Adipocyte (in vitro differentiated cells): Measurements from ENCODE around the gene ANKRD55.

ENCODE experiments used
- DNase-seq: peaks from one replicate; pipeline ENCODE4 v3.0.0-alpha.2; 2015; ENCODE audit warnings: low read depth
- H3K27me3 ChIP-seq: replicated peaks from 2 replicates; pipeline ENCODE4 v1.7.0; 2013; ENCODE audit warnings: mild to moderate bottlenecking, low read length, moderate library complexity; ENCODE audit not compliant: control insufficient read depth, insufficient read depth
- H3K36me3 ChIP-seq: 2 replicates; pipeline ENCODE4 v1.7.0; 2013; ENCODE audit warnings: low read length, mild to moderate bottlenecking, moderate library complexity; ENCODE audit not compliant: control insufficient read depth, insufficient read depth, severe bottlenecking
- H3K4me1 ChIP-seq: 2 replicates; pipeline ENCODE4 v1.7.0; 2013; ENCODE audit warnings: mild to moderate bottlenecking, low read length, moderate library complexity; ENCODE audit not compliant: control insufficient read depth, insufficient read depth
- H3K4me3 ChIP-seq: 2 replicates; pipeline ENCODE4 v1.7.0; 2013; ENCODE audit warnings: mild to moderate bottlenecking, low read length, moderate library complexity
- H3K9ac ChIP-seq: 2 replicates; pipeline ENCODE4 v1.7.0; 2013; ENCODE audit warnings: mild to moderate bottlenecking, low read length, moderate library complexity
- H3K9me3 ChIP-seq: 2 replicates; pipeline ENCODE4 v1.7.0; 2013; ENCODE audit warnings: mild to moderate bottlenecking, low read length, moderate library complexity; ENCODE audit not compliant: control insufficient read depth

The ANKRD55 gene

DNA sequence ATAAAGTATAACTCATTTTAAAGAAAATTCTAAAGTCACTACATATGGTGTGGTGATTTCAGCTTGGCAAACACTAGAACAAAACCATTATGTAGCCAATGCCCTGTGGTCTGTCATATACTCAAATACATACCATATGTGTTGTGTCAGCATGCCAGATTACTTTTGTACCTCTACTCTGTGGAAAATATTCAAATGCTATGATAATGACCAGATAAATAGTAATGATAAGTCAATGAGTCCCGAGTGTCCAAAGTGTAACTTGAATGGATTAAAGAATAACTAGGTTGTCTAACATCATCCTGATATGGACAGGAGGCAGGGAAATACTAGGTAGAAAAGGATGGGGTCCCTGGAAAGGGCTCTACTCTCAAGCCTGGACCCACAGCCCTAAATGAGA lies 180.4 kb downstream of the ANKRD55 start:
- H3K36me3 ChIP-seq = no peaks in the 10 kb centered on the region
- DNase-seq = peak; percentile 8
- peaks cover 26% of the 10 kb centered on the region for H3K4me1 ChIP-seq
- H3K4me3 ChIP-seq = no peak overlapping the region
- peaks cover 6% of the 10 kb centered on the region for H3K9me3 ChIP-seq
- no peaks in the 10 kb centered on the region for H3K27me3 ChIP-seq
- H3K9ac ChIP-seq = no peak overlapping the region

DNA sequence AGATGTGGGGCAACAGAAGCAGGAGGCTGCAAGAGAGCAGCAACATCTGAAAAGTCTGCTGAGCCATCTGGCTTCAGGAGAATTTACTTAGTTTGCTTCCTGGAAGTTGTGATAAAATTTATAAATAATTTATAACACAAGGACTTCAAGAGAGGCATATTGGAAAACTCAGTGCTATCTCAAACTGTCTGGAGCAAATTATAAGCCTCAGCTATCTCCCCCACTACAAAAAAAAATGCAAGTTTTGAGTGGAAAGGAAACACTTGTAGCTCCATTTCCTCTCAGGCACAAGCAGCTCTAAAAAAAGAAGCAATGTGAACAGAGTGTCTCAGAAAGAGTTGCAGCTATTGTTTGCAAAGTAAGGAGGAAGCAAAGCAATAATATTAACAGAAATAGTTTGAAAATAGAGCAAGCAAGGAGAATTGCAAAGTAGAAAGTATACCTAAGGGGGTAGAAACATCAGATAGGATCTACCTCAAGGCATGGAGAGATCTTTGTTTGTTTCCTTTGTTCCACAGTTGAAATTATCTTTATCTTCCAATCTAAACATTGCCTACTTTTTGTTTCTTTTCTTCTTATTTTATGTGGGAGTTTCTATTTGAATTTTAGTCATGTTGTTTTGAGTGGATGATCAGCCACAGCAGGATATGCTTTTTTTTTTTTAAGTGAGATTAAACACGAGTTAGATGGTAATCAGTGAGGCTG lies 182.4 kb downstream of the ANKRD55 start:
- Histone ChIP-seq H3K4me3 (no peak overlapping the region), H3K36me3 (no peaks in the 10 kb centered on the region), H3K9me3 (peaks cover 6% of the 10 kb centered on the region), H3K9ac (no peak overlapping the region), H3K4me1 (peaks cover 24% of the 10 kb centered on the region), H3K27me3 (no peaks in the 10 kb centered on the region)
- peak; percentile 22 for DNase-seq
